Measurements from ENCODE around the gene PODN.

DNA sequence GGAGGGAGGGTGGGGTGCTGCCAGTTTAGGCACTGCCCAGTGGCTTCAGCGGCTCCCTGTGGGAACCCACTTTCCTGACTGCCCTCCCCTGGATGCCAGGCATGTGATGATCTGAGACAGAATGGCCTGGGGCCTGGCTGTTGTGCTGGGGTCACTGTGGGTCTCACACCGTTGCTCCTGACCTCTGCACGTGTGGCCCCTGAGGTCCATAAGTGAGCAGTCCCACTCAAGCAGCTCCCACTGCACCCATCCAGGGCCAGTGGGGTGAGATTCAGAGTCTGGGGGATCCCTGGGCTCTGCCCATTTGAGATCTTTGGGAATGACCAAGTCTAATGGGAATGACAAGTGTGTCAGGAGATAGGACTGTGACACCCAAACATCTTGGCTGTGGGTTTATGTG, 18.0 kb downstream of the PODN start:
- TF ChIP-seq, protein P1, sequence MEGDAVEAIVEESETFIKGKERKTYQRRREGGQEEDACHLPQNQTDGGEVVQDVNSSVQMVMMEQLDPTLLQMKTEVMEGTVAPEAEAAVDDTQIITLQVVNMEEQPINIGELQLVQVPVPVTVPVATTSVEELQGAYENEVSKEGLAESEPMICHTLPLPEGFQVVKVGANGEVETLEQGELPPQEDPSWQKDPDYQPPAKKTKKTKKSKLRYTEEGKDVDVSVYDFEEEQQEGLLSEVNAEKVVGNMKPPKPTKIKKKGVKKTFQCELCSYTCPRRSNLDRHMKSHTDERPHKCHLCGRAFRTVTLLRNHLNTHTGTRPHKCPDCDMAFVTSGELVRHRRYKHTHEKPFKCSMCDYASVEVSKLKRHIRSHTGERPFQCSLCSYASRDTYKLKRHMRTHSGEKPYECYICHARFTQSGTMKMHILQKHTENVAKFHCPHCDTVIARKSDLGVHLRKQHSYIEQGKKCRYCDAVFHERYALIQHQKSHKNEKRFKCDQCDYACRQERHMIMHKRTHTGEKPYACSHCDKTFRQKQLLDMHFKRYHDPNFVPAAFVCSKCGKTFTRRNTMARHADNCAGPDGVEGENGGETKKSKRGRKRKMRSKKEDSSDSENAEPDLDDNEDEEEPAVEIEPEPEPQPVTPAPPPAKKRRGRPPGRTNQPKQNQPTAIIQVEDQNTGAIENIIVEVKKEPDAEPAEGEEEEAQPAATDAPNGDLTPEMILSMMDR (IDR thresholded peaks at IDR 0.05): no peak
- no peak for TF ChIP-seq POLR2AphosphoS5 (IDR thresholded peaks at IDR 0.05)
- TF ChIP-seq POLR2A (IDR thresholded peaks at IDR 0.05): no peak
